H54 (cell line): ENCODE measurements around the gene ZEB1.
A peak's percentile ranks its signal among the peaks of the same experiment; 100 is the strongest.

ENCODE experiments used
- DNase-seq: peaks from one replicate; pipeline ENCODE4 v3.0.0; 2011; ENCODE audit warnings: low spot score, mixed read lengths; ENCODE audit not compliant: insufficient read length
- FAIRE-seq: peaks from 3 replicates; lab custom pipeline; 2011; peaks lifted over from hg19 to GRCh38; lab: Jason Lieb, UNC
- POLR2A ChIP-seq: IDR thresholded peaks from 2 replicates; pipeline ENCODE4 v1.6.1; 2011; ENCODE audit warnings: low read depth, mild to moderate bottlenecking, low read length

ZEB1 gene

DNA sequence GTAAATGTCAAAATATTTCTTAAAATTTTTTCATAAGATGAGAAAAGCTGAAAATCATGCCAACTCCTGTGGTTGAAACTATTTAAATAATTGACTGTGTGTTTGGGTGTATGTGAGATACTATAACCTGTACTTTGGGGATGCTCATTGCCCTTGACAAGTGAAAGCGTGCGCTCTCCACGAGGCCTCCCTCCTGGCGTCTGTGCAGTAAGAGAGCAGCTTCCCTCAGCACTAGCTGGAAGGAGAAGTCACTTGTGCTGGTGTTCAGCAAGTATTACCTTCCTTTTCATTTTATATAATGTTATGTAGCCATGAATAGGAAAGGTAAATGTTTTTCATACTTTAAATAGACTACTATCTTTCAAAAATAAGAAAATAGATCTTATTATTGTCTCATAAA lies 118.9 kb downstream of the ZEB1 start:
- no peak for TF ChIP-seq POLR2A
- FAIRE-seq (no peak), DNase-seq (no peak)

DNA sequence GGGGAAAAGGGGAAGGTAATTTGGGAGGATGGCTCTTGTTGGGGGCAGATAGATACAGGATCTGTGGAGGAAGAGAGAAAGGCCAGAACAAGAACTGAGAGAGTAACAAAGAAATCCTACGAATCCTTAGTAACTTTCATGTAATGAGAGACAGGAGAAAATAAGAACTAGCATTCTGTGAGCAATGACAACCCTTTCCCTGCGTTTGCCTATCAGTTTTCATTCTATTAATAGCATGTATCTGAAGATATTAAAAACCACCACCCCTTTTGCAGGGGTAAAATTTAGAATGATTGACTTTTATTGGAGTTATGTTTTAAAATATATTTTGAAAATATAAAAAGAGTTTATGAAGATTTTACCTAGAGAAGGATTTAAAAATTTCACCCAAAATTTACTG lies 132.8 kb downstream of the ZEB1 start:
- TF ChIP-seq POLR2A = no peak
- FAIRE-seq (no peak), DNase-seq (no peak)

DNA sequence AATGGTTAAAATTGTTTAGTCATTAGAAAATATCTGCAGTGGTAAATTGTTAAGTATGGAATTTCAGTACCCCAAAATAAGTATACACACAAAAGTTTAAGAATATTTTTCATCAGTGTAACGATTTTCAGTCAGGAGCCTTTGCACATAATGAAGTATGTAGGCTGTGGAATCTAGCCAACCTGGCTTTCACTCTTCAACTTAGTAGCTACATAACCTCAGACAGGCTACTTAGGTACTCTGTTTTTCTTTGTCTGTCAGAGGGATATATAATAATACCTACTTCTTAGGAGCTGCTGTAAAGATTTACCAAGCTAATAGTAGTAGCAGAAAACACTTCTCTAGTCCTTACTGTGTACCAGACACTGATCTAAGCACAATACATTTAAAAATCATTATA lies 137.5 kb downstream of the ZEB1 start:
- no peak for TF ChIP-seq POLR2A
- DNase-seq = no peak
- no peak for FAIRE-seq

DNA sequence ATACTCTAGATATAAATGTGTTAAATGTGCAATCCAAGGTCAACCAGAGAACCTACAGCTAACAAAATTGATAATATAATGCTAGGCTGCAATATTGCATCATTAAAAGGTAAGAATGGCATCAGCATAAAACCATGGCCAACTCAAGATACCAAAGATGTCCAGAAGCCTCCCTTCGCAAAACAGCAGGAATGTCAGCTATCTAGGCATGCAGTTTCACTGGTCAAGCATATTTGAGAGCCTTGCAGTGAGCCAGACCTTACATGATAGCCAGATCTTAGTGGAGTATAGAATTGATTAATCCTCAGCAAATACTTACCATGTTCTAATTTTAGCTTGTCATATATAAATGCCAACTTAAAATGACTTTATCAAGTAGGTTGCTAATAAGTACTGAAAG lies 138.8 kb downstream of the ZEB1 start:
- FAIRE-seq = peak; percentile 15
- no peak for DNase-seq
- TF ChIP-seq POLR2A = no peak

DNA sequence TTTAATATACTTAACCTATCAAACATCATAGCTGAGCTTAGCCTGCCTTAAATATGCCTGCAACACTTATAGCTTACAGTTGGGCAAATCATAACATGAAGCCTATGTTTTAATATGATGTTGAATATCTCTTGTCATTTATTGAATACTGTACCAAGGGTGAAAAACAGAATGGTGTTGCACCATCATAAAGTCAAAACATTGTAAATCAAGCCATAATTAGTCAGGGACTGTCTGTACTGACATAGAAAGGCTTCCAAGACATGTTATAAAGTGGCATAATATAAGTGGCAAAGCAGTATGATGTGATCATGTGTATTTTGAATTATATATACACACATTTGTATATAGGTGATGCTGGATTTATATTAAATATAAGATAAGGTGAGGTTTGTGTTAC lies 140.0 kb downstream of the ZEB1 start:
- DNase-seq (no peak), FAIRE-seq (no peak)
- no peak for TF ChIP-seq POLR2A

DNA sequence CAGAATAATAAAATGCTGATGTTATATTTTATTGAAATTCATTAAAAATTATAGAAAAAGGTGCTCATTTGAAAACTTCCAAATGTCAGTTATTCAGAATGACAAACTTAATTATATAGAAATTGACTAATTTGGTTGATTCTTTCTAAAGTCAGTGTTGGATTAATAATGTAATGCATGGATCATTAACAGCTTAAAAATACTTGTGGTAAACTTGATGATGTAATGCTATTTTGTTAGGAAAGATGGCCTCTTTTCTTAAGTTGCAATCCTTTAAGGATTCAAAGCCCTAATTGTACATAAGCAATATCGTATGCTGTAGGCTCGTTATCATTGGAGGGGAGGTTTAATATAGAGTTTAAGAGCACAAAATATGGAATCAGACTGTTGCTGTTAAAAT lies 141.2 kb downstream of the ZEB1 start:
- FAIRE-seq (peak; percentile 53), DNase-seq (no peak)
- no peak for TF ChIP-seq POLR2A

DNA sequence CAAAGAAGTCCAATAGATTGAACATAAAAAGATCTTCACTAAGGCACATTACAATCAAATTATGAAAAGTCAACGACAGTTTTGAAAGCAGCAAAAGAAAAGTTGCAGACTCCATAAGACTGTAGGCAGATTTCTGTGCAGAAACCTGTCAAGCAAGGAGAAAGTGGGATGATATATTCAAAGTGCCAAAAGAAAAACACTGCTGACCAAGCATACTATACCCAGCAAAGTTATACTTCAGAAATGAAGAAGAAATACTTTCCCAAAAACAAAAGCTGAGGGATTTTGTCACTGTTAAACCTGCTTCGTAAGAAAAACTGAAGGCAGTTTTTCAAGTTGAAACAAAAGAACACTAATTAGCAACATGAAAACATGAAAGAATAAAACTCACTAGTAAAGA lies 145.5 kb downstream of the ZEB1 start:
- FAIRE-seq = no peak
- no peak for TF ChIP-seq POLR2A

DNA sequence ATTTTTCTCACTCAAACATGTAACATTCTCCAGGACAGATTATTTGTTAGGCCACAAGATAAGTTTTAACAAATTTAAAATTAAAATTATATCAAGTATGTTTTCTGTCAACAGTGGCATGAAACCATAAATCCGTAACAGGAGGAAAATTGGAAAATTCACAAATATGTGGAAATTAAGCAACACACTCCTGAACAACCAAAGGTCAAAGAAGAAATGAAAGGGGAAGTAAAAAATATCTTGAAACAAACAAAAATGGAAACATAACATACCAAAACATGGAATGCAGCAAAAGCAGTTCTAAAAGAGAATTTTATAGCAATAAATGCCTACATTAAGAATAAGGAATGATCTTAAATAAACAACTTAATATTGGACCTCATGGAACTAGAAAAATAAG lies 147.3 kb downstream of the ZEB1 start:
- no peak for TF ChIP-seq POLR2A
- FAIRE-seq = no peak
- no peak for DNase-seq

More for the DNA sequence above, 145.5 kb downstream of the ZEB1 start:
- DNase-seq = no peak

DNA sequence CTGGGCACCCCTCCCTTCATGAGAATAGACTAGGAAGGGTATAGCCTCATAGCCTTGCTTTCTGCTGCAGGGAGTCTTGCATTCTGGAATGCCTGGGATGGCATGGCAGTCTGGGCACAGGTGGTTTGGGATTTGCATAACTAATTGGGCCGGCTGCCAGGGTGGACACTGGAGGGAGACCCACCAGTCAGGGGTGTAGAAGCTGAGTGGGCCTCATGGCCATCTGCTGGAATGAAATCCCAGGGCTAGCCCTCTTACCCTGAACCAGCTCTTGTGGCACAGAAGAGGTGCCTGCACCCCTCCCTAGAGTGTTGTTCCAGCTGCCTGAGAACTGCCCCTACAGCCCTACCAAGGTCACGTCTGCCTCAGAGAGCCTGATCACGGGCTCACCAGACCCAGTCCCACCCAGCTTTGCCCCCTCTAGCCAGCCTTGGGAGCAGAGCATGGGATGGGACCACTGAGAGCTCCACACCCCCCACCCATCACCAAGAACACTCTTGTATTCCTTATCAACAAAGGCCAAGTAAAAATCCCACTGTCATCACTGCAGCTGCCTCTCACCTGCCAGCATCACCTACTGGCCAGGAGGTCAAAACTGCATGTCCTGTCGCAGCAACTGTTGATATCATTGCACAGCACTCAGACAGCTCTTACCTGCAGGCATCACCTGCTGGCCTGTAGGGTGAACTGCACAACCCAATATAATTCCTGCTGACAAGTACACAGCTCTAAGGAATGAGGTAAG lies 148.9 kb downstream of the ZEB1 start:
- FAIRE-seq (peak; percentile 30), DNase-seq (no peak)
- TF ChIP-seq POLR2A = no peak

DNA sequence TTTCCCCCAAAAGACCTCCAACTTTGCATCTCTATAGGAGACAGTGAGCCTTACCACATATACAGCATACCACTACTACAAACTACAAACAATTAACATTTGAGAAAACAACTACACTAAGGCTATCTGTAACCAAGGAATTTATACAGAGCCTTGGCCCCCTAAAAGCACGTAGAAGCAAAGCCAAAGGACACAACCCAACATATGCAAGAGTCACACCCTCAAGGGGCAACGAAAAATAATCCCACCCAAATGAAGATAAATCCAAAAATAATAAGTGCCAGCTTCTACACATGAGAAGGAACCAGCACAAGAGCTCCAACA lies 149.5 kb downstream of the ZEB1 start:
- DNase-seq (no peak), FAIRE-seq (no peak)
- no peak for TF ChIP-seq POLR2A

DNA sequence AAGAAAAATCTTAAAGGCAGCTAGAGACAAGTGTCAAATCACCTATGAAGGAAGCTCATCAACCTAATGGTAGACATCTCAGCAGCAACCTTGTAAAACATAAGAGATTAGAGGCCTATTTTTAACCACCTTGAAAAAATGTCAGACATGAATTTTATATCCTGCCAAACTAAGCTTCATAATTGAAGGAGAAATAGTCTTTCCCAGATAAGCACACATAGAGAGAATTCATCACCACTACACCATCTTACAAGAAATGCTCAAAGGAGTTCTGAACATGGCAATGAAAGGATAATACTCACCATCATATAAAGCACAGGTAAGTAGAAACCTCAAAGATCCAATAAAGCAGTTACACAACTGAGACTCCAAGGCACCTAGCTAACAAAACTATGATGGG lies 156.5 kb downstream of the ZEB1 start:
- no peak for FAIRE-seq
- DNase-seq = no peak
- no peak for TF ChIP-seq POLR2A

DNA sequence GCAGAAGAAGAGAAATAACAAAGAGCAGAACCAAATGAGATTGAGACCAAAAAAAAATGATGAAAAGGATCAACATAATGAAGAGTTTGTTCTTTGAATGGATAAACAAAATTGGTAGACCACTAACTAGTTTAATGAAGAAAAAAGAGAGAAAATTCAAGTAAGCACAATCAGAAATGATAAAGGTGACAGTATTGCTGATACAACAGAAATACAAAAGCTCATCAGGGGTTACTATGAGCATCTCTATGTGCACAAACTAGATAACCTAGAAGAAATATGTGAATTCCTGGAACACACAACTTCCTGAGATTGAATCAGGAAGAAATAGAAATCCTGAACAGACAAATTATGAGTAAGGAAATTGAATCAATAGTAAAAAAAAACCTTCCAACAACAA lies 157.1 kb downstream of the ZEB1 start:
- no peak for TF ChIP-seq POLR2A
- FAIRE-seq = peak; percentile 43

DNA sequence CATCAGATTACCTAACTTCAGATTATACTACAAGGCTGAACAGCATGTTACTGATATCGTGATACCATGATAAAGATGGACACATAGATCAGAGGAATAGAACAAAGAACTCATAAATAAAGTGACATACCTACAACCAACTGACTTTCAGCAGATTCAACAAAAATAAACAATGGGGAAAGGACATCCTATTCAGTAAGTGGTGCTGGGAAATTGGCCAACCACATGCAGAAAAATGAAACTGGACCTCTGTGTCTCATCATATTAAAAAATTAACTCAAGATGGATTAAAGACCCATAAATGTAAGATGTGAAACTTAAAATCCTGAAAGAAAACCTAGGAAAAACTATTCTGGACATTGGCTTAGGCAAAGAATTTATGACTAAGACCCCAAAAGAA lies 158.6 kb downstream of the ZEB1 start:
- FAIRE-seq (peak; percentile 33), DNase-seq (no peak)
- no peak for TF ChIP-seq POLR2A

More for the DNA sequence above, 157.1 kb downstream of the ZEB1 start:
- no peak for DNase-seq

DNA sequence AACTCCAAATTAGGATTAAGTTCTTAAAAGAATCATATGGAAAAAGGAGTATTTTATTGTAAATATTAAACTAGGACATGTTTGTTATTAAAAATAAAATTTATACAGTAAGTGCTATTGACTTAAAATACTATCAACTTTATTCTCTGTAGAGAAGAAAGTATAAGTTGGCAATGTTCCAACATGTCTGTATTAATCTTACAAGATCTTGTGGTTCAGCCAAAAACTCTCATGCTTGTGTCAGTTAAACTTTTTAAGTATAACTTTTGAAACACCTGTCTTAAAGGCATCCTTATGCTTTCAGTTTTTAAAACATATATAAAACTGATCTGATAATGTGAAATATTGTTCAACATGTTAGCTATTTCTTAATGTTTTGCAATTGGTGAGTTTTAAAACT lies 160.7 kb downstream of the ZEB1 start:
- DNase-seq = no peak
- no peak for TF ChIP-seq POLR2A
- no peak for FAIRE-seq

DNA sequence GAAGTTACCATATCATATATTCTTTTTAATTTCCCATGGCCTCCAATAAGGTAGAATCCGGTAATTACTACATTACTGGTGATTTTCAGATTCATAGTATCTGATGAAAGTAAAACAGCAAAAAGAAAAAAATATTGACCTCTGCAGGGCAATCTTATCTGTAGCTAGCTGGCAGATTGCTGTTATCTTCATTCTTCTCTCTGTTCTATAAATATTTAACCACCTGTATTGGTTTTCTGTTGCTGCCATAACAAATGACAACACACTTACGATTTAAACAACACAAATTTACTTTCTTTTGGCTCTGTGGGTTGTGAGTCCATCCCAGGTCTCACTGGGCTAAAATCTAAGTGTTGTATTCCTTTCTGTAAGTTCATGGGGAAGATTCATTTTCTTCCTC lies 164.5 kb downstream of the ZEB1 start:
- no peak for TF ChIP-seq POLR2A
- no peak for DNase-seq
- no peak for FAIRE-seq
